WTC11 (cell line): ENCODE measurements around the gene ZNF804B. TPM values are rescaled to one million over a fixed set of nuclear protein-coding genes. Genes with fewer than 3 reads are reported as not detected.

Experiments used
- ATAC-seq: fragments of 200-7000 bp; cut with Tn5 transposase; 2 replicates; pipeline ENCODE4 v1.10.0; 2021; ENCODE audit warnings: mild to moderate bottlenecking, moderate library complexity
- CTCF ChIA-PET: fragments of 300-600 bp; sonication (Branson Sonifier 250); formaldehyde crosslinking; loops from one replicate; lab custom pipeline; 2021; ENCODE audit warnings: antibody characterized with exemption; lab: Charles Lee
- POLR2A ChIA-PET: fragments of 350-600 bp; sonication (Branson Sonifier 250); formaldehyde crosslinking; loops from one replicate; lab custom pipeline; 2021; ENCODE audit warnings: antibody characterized with exemption; lab: Charles Lee
- DNase-seq: peaks from one replicate; pipeline ENCODE4 v3.0.0; 2021; ENCODE audit warnings: low spot score
- H3K27ac Mint-ChIP-seq: 2 replicates; pipeline ENCODE4 v1.8.0; 2021; ENCODE audit warnings: mixed read lengths
- H3K27me3 Mint-ChIP-seq: 2 replicates; pipeline ENCODE4 v1.8.0; 2021; ENCODE audit warnings: low read depth, mild to moderate bottlenecking, moderate library complexity, mixed read lengths
- H3K36me3 Mint-ChIP-seq: 2 replicates; pipeline ENCODE4 v1.8.0; 2021; ENCODE audit warnings: mixed read lengths
- H3K4me1 Mint-ChIP-seq: 2 replicates; pipeline ENCODE4 v1.8.0; 2022; ENCODE audit warnings: mixed read lengths
- H3K4me3 Mint-ChIP-seq: 2 replicates; pipeline ENCODE4 v1.8.0; 2021; ENCODE audit warnings: mild to moderate bottlenecking, moderate library complexity, mixed read lengths
- H3K9me3 Mint-ChIP-seq: 2 replicates; pipeline ENCODE4 v1.8.0; 2021; ENCODE audit warnings: mixed read lengths
- ATF2 ChIP-seq: sonication (generic); formaldehyde crosslinking; IDR thresholded peaks from 2 replicates; pipeline ENCODE4 v1.8.1; 2022; ENCODE audit warnings: low read depth, missing genetic modification reagents, borderline replicate concordance
- CREM ChIP-seq: sonication (generic); formaldehyde crosslinking; IDR thresholded peaks from 2 replicates; pipeline ENCODE4 v1.8.1; 2022; ENCODE audit warnings: mild to moderate bottlenecking, missing genetic modification reagents, moderate library complexity
- E2F4 ChIP-seq: sonication (generic); formaldehyde crosslinking; IDR thresholded peaks from 2 replicates; pipeline ENCODE4 v1.8.1; 2022; ENCODE audit warnings: low read depth, mild to moderate bottlenecking, moderate library complexity, missing genetic modification reagents, borderline replicate concordance
- ELF4 ChIP-seq: sonication (generic); formaldehyde crosslinking; IDR thresholded peaks from 2 replicates; pipeline ENCODE4 v1.8.1; 2022; ENCODE audit warnings: low read depth, mild to moderate bottlenecking, moderate library complexity, missing genetic modification reagents
- ERG ChIP-seq: fragments of 250-450 bp; sonication (Bioruptor Pico); IDR thresholded peaks from 2 replicates; pipeline ENCODE4 v1.8.0; 2021; ENCODE audit warnings: mild to moderate bottlenecking
- FOXK1 ChIP-seq: sonication (generic); formaldehyde crosslinking; IDR thresholded peaks from 2 replicates; pipeline ENCODE4 v1.8.0; 2022; ENCODE audit warnings: mild to moderate bottlenecking, moderate library complexity, missing genetic modification reagents
- GRHL2 ChIP-seq: fragments of 250-450 bp; sonication (Bioruptor Pico); IDR thresholded peaks from 2 replicates; pipeline ENCODE4 v1.8.0; 2022; ENCODE audit warnings: mild to moderate bottlenecking, moderate library complexity; ENCODE audit not compliant: insufficient replicate concordance, severe bottlenecking
- GTF2I ChIP-seq: fragments of 250-450 bp; sonication (Bioruptor Pico); conservative IDR thresholded peaks from 2 replicates; pipeline ENCODE4 v1.4.0; 2021; ENCODE audit warnings: mild to moderate bottlenecking
- JUN ChIP-seq: sonication (generic); formaldehyde crosslinking; IDR thresholded peaks from 2 replicates; pipeline ENCODE4 v1.8.0; 2023; ENCODE audit warnings: mild to moderate bottlenecking, missing genetic modification reagents
- NR3C1 ChIP-seq: sonication (generic); formaldehyde crosslinking; conservative IDR thresholded peaks from 2 replicates; pipeline ENCODE4 v1.8.1; 2023; ENCODE audit warnings: low read depth, mild to moderate bottlenecking, missing genetic modification reagents
- OVOL2 ChIP-seq: fragments of 250-450 bp; sonication (Bioruptor Pico); IDR thresholded peaks from 2 replicates; pipeline ENCODE4 v1.9.0; 2021; ENCODE audit warnings: mild to moderate bottlenecking, borderline replicate concordance
- PRRX2 ChIP-seq: fragments of 250-450 bp; sonication (Bioruptor Pico); IDR thresholded peaks from 2 replicates; pipeline ENCODE4 v1.8.0; 2021; ENCODE audit warnings: mild to moderate bottlenecking
- RORB ChIP-seq: fragments of 250-450 bp; sonication (Bioruptor Pico); IDR thresholded peaks from 2 replicates; pipeline ENCODE4 v1.9.0; 2021; ENCODE audit warnings: mild to moderate bottlenecking
- SMAD4 ChIP-seq: sonication (generic); formaldehyde crosslinking; IDR thresholded peaks from 2 replicates; pipeline ENCODE4 v1.8.0; 2022; ENCODE audit warnings: mild to moderate bottlenecking, missing genetic modification reagents
- TP53 ChIP-seq: sonication (generic); formaldehyde crosslinking; IDR thresholded peaks from 2 replicates; pipeline ENCODE4 v1.8.1; 2023; ENCODE audit warnings: mild to moderate bottlenecking, missing genetic modification reagents
- ZMAT4 ChIP-seq: fragments of 250-450 bp; sonication (Bioruptor Pico); IDR thresholded peaks from 2 replicates; pipeline ENCODE4 v1.9.0; 2021; ENCODE audit warnings: mild to moderate bottlenecking
- ZNF138 ChIP-seq: sonication (generic); formaldehyde crosslinking; conservative IDR thresholded peaks from 2 replicates; pipeline ENCODE4 v1.8.1; 2022; ENCODE audit warnings: mild to moderate bottlenecking, moderate library complexity, missing genetic modification reagents
- ZNF219 ChIP-seq: sonication (generic); formaldehyde crosslinking; IDR thresholded peaks from 2 replicates; pipeline ENCODE4 v1.8.0; 2023; ENCODE audit warnings: missing genetic modification reagents, mild to moderate bottlenecking, borderline replicate concordance
- ZNF232 ChIP-seq: sonication (generic); formaldehyde crosslinking; IDR thresholded peaks from 2 replicates; pipeline ENCODE4 v1.8.0; 2022; ENCODE audit warnings: mild to moderate bottlenecking, missing genetic modification reagents
- ZNF671 ChIP-seq: fragments of 250-450 bp; sonication (Bioruptor Pico); IDR thresholded peaks from 2 replicates; pipeline ENCODE4 v1.8.0; 2021; ENCODE audit warnings: mild to moderate bottlenecking
- total RNA-seq: library from RNA; stranded (reverse); gene quantifications from 3 replicates; pipeline ENCODE4 v1.2.3, GENCODE V29; 2021
- TF ChIP-seq, protein P1 (sequence below): sonication (generic); formaldehyde crosslinking; conservative IDR thresholded peaks from 2 replicates; pipeline ENCODE4 v1.8.1; 2022; ENCODE audit warnings: mild to moderate bottlenecking, missing genetic modification reagents
- TF ChIP-seq, protein P2 (sequence below): sonication (generic); formaldehyde crosslinking; IDR thresholded peaks from 2 replicates; pipeline ENCODE4 v1.8.1; 2023; ENCODE audit warnings: mild to moderate bottlenecking, moderate library complexity, missing genetic modification reagents

Gene ZNF804B
- total RNA-seq, 1 experiment from 2014 or later: 0.04 TPM

DNA sequence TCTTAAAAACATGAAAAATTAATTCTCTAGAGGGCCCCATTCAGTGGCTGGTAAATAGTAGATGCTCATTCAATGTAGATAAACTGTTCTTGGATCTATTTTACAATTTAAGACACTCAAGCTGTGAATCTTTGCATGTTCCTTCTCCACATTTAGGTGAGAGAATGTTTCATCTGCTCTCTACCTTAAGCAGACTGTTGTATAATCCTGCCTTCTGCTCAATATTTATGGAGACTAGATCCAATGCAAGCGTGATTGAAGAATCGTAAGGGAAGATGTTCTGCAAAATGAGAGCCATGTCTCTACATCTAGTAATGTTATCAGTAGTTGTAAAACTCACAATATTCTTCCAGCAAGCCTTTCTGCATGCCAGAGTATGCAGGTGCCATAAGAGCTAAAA is 151.0 kb downstream of the ZNF804B start:
- no peak for DNase-seq
- CTCF ChIA-PET: interaction anchor here (0.5 kb wide), 1 partner anchor 894 kb away, joined by 3 read pairs; no protein-coding TSS in a partner anchor
- ATAC-seq: no peak
- H3K9me3 Mint-ChIP-seq: no peaks in the 10 kb centered on the region
- H3K27me3 Mint-ChIP-seq: no peaks in the 10 kb centered on the region
- no peak for TF ChIP-seq JUN (CRISPR knock-in tag)
- TF ChIP-seq GRHL2 (CRISPR knock-in tag): no peak
- TF ChIP-seq ZNF232 (CRISPR knock-in tag): no peak
- TF ChIP-seq, all 79 proteins: peak for 0
- Mint-ChIP-seq H3K36me3 (no peaks in the 10 kb centered on the region), H3K4me3 (no peak overlapping the region), H3K27ac (no peak overlapping the region), H3K4me1 (peaks cover 7% of the 10 kb centered on the region)
- POLR2A ChIA-PET: no interaction called here

GRCh38 chr7:88912852-88913251 is 153.4 kb downstream of the ZNF804B start:
- Mint-ChIP-seq H3K4me1 (peaks cover 7% of the 10 kb centered on the region), H3K4me3 (no peak overlapping the region), H3K27me3 (no peaks in the 10 kb centered on the region), H3K27ac (no peak overlapping the region), H3K9me3 (no peaks in the 10 kb centered on the region), H3K36me3 (no peaks in the 10 kb centered on the region)
- DNase-seq: no peak
- no peak for ATAC-seq
- CTCF ChIA-PET: no interaction called here
- TF ChIP-seq GRHL2 (CRISPR knock-in tag) (no peak), RORB (CRISPR knock-in tag) (peak; percentile 26; the same call in 1 of the 2 replicates)
- POLR2A ChIA-PET: no interaction called here

- CTCF ChIA-PET: no interaction called here
- Mint-ChIP-seq H3K4me1 (no peaks in the 10 kb centered on the region), H3K4me3 (no peak overlapping the region), H3K36me3 (no peaks in the 10 kb centered on the region), H3K9me3 (no peaks in the 10 kb centered on the region), H3K27ac (no peak overlapping the region), H3K27me3 (no peaks in the 10 kb centered on the region)
- POLR2A ChIA-PET: no interaction called here
- TF ChIP-seq GTF2I (CRISPR knock-in tag): no peak
- no peak for TF ChIP-seq E2F4 (CRISPR knock-in tag)
- no peak for TF ChIP-seq OVOL2
- TF ChIP-seq ZNF219: no peak
- TF ChIP-seq ELF4 (CRISPR knock-in tag): no peak
- no peak for TF ChIP-seq ZNF671 (CRISPR knock-in tag)
- TF ChIP-seq, protein P1, sequence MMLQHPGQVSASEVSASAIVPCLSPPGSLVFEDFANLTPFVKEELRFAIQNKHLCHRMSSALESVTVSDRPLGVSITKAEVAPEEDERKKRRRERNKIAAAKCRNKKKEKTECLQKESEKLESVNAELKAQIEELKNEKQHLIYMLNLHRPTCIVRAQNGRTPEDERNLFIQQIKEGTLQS (CRISPR knock-in tag): no peak
- no peak for TF ChIP-seq FOXK1 (CRISPR knock-in tag)
- TF ChIP-seq CREM (CRISPR knock-in tag): no peak
- TF ChIP-seq PRRX2 (CRISPR knock-in tag): no peak
- TF ChIP-seq ZMAT4 (CRISPR knock-in tag): no peak
- no peak for TF ChIP-seq TP53
- TF ChIP-seq, protein P2, sequence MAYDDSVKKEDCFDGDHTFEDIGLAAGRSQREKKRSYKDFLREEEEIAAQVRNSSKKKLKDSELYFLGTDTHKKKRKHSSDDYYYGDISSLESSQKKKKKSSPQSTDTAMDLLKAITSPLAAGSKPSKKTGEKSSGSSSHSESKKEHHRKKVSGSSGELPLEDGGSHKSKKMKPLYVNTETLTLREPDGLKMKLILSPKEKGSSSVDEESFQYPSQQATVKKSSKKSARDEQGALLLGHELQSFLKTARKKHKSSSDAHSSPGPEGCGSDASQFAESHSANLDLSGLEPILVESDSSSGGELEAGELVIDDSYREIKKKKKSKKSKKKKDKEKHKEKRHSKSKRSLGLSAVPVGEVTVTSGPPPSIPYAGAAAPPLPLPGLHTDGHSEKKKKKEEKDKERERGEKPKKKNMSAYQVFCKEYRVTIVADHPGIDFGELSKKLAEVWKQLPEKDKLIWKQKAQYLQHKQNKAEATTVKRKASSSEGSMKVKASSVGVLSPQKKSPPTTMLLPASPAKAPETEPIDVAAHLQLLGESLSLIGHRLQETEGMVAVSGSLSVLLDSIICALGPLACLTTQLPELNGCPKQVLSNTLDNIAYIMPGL (CRISPR knock-in tag): no peak
- no peak for TF ChIP-seq ZNF232 (CRISPR knock-in tag)
- TF ChIP-seq NR3C1: no peak
- TF ChIP-seq ATF2 (CRISPR knock-in tag): no peak
- TF ChIP-seq GRHL2 (CRISPR knock-in tag): no peak
- no peak for TF ChIP-seq ERG (CRISPR knock-in tag)
- TF ChIP-seq SMAD4 (CRISPR knock-in tag): no peak
- TF ChIP-seq ZNF138 (CRISPR knock-in tag): no peak
- no peak for DNase-seq
- no peak for ATAC-seq
These were observed 156.1 kb downstream of the ZNF804B start for GRCh38 chr7:88915615-88916014.
